GM11168 (cell line): ENCODE data around the gene EYA2.
"Not testable (repeated sequence)": the region's sequence is repeated elsewhere in the genome, so short reads cannot be mapped to it uniquely, and the experiment has no call there.

Experiments
- in situ Hi-C: fragments of 300-500 bp; cut with MboI; formaldehyde crosslinking; loops from one replicate; pipeline ENCODE4 v1.12.0; 2022; ENCODE audit warnings: low sequenced_read_pairs; ENCODE audit not compliant: unreplicated experiment

Gene EYA2

GRCh38 chr20:46951405-46951804 is 56.8 kb downstream of the EYA2 start:
- in situ Hi-C loops, result no loop called here

GRCh38 chr20:46951840-46952497 is 57.3 kb downstream of the EYA2 start:
- in situ Hi-C loops, result no loop called here

GRCh38 chr20:46953596-46953995 is 59.0 kb downstream of the EYA2 start:
- in situ Hi-C loops, result no loop called here

- in situ Hi-C loops, result no loop called here
These were observed 59.9 kb downstream of the EYA2 start for GRCh38 chr20:46954490-46955038.

GRCh38 chr20:46955601-46956556 is 61.2 kb downstream of the EYA2 start:
- in situ Hi-C loops, result no loop called here

- in situ Hi-C loops, result no loop called here
These were observed 64.5 kb downstream of the EYA2 start for GRCh38 chr20:46959081-46959692.

GRCh38 chr20:46959821-46960220 is 65.2 kb downstream of the EYA2 start:
- in situ Hi-C loops, result no loop called here

- in situ Hi-C loops, result no loop called here
These were observed 65.9 kb downstream of the EYA2 start for GRCh38 chr20:46960536-46960935.

GRCh38 chr20:46961968-46962367 is 67.3 kb downstream of the EYA2 start:
- in situ Hi-C loops, result not testable (repeated sequence)

- in situ Hi-C loops, result no loop called here
These were observed 68.0 kb downstream of the EYA2 start for GRCh38 chr20:46962452-46963195.

- in situ Hi-C loops, result no loop called here
These were observed 68.5 kb downstream of the EYA2 start for GRCh38 chr20:46963196-46963529.

- in situ Hi-C loops, result no loop called here
These were observed 69.3 kb downstream of the EYA2 start for GRCh38 chr20:46963758-46964617.

GRCh38 chr20:46964618-46965455 is 70.2 kb downstream of the EYA2 start:
- in situ Hi-C loops, result no loop called here

- in situ Hi-C loops, result no loop called here
These were observed 70.8 kb downstream of the EYA2 start for GRCh38 chr20:46965477-46965876.

GRCh38 chr20:46967646-46968045 is 73.0 kb downstream of the EYA2 start:
- in situ Hi-C loops, result no loop called here

- in situ Hi-C loops, result no loop called here
These were observed 76.4 kb downstream of the EYA2 start for GRCh38 chr20:46970937-46971630.

- in situ Hi-C loops, result no loop called here
These were observed 79.1 kb downstream of the EYA2 start for GRCh38 chr20:46973766-46974165.
